Stimulated activated naive CD8-positive, alpha-beta T cell treated with anti-CD3 and anti-CD28 coated beads, Interleukin-15, amount 100 ng/mL, for 72 hours (primary cell): ENCODE measurements around the gene RHOBTB1.

Source experiments
- ATAC-seq: fragments of 150-1000 bp; cut with Tn5 transposase; 2 replicates; pipeline ENCODE4 v1.10.0; 2021; ENCODE audit warnings: mild to moderate bottlenecking, moderate library complexity
- DNase-seq, 2 donors: peaks; one replicate each; pipeline ENCODE4 v3.0.0; 2021 to 2022
- H3K27ac Mint-ChIP-seq, 2 donors: one replicate each; pipeline ENCODE4 v1.8.0; 2022; ENCODE audit warnings: mild to moderate bottlenecking in 2 of 2, mixed read lengths in 2 of 2, moderate library complexity in 2 of 2
- H3K27me3 Mint-ChIP-seq: one replicate; pipeline ENCODE4 v1.8.0; 2022; ENCODE audit warnings: mixed read lengths
- H3K4me1 Mint-ChIP-seq: one replicate; pipeline ENCODE4 v1.8.0; 2022; ENCODE audit warnings: mild to moderate bottlenecking, mixed read lengths
- H3K4me3 Mint-ChIP-seq, 2 donors: one replicate each; pipeline ENCODE4 v1.8.0; 2022; ENCODE audit warnings: mild to moderate bottlenecking in 2 of 2, mixed read lengths in 2 of 2, moderate library complexity in 1 of 2
- H3K9me3 Mint-ChIP-seq, 2 donors: one replicate each; pipeline ENCODE4 v1.8.0; 2022; ENCODE audit warnings: mixed read lengths in 2 of 2

RHOBTB1 gene

DNA sequence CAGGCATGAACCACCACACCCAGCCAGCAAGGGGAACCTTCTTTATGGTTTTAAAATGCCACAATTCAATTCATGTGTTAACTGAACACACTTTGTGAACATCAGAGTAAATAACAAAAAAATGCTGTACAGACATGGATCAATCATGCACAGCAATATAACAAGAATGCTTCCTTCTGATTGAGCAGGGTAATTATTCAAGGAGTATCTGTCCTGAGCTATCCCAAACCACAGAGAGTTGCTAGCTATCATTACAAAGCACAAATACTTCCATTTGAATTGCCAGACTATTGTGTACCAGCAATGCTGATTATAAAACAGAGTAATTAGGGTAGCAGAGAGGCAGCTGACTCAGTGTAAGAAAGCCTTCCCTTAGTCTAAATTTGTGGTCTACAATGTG is 11.3 kb upstream of the RHOBTB1 start:
- no peak for ATAC-seq
- no peak for DNase-seq
- peaks cover 9% of the 10 kb centered on the region for H3K27me3 Mint-ChIP-seq
- H3K9me3 Mint-ChIP-seq = no peaks in the 10 kb centered on the region
- H3K4me1 Mint-ChIP-seq = no peaks in the 10 kb centered on the region
- H3K27ac Mint-ChIP-seq = no peak overlapping the region
- H3K4me3 Mint-ChIP-seq = no peak overlapping the region

DNA sequence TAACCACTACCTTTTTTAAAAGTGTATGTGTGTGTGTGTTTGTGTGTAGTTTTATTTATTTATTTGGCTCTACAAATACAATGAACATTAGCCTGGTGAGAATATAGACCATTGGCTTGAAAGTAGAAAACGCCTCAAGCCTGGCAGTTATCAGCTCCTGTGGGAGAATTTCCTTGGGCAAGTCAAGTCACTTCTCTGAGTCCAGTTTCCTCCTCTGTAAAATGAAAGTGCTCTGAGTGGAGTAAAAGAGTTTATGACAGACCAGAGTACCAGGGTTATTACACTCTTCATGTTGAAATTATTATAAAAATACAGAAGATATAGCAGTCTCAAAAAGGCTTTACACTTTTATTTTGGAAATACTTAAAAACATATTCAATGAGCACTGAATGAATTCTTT is 10.1 kb upstream of the RHOBTB1 start:
- no peak for ATAC-seq
- DNase-seq = no peak
- H3K27me3 Mint-ChIP-seq = peaks cover 9% of the 10 kb centered on the region
- no peak overlapping the region for H3K4me3 Mint-ChIP-seq
- no peaks in the 10 kb centered on the region for H3K9me3 Mint-ChIP-seq
- no peak overlapping the region for H3K27ac Mint-ChIP-seq
- no peaks in the 10 kb centered on the region for H3K4me1 Mint-ChIP-seq

DNA sequence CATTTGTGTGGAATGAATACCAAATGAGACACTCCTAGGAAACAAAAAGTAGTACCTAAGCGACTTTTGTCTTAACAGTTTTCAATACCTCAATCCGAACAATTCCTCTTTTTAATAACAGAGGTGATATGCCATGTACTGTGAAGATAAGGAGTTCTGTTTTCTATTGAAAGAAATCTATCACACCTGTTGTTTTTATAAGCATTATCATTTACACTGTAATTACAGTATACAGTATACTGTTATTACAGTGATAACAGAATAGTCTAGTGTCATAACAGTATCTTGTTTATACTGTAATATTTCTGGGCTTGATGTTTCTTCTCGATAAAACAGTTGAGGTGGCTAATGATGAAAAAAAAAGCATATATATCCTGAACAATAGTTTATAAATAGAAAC is 9.4 kb upstream of the RHOBTB1 start:
- ATAC-seq = no peak
- Mint-ChIP-seq H3K27me3 (peaks cover 13% of the 10 kb centered on the region), H3K4me3 (no peak overlapping the region), H3K9me3 (no peaks in the 10 kb centered on the region), H3K27ac (no peak overlapping the region), H3K4me1 (no peaks in the 10 kb centered on the region)
- no peak for DNase-seq

DNA sequence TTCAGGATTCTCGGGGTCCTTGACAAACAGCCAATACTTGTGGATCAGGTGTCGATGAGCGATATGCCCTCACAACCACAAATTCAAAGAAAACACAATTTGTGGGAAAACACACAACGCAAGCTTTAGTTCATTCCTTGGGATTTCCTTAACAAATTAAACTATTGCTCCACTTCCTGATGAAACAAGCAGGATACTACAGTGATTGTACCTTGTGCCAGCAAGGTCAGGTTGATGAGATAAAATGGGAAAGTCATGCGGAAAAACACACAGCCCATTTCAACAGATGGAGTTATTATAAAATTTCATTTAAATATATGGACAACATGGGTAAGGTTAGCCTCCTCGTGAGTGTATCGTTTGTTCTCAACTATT is 8.8 kb upstream of the RHOBTB1 start:
- Mint-ChIP-seq H3K27me3 (peaks cover 18% of the 10 kb centered on the region), H3K27ac (no peak overlapping the region), H3K4me1 (no peaks in the 10 kb centered on the region), H3K4me3 (no peak overlapping the region), H3K9me3 (no peaks in the 10 kb centered on the region)
- DNase-seq (no peak), ATAC-seq (no peak)

DNA sequence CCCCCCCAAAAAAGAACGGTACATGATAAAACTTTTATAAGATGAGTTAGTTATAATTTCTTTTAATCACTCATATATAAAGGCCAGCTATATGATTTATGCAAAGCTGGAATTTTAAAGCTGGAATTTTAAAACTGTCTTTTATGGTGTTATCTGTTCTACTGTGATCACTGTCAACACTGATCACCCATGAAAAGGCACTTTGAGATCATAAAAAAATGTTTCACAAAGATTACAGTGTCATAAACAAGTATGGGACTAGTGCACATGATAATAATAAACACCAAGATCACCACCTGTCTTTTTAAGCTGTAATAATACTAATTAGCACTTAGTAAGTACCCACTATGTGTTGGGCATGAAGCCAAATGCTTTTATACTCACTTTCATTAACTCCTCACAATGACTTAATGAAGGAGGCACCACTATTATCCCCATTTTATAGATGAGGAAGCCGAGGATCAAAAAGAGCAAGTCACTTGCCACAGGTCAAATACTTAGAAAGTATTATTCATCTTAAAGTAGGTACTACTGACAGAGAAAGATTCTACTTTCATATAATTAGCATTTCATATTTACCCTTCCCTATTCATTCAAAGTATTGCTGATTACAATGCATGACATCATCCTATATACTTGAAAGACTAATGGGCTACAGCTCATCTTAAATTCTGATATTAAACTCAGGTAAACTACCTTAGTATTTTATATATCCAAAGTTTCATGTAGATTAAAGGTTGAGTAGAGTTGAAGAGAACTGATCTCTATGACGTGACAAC is 8.3 kb upstream of the RHOBTB1 start:
- DNase-seq (no peak), ATAC-seq (no peak)
- Mint-ChIP-seq H3K27ac (no peak overlapping the region), H3K27me3 (peaks cover 24% of the 10 kb centered on the region), H3K4me1 (no peaks in the 10 kb centered on the region), H3K9me3 (no peaks in the 10 kb centered on the region), H3K4me3 (no peak overlapping the region)

DNA sequence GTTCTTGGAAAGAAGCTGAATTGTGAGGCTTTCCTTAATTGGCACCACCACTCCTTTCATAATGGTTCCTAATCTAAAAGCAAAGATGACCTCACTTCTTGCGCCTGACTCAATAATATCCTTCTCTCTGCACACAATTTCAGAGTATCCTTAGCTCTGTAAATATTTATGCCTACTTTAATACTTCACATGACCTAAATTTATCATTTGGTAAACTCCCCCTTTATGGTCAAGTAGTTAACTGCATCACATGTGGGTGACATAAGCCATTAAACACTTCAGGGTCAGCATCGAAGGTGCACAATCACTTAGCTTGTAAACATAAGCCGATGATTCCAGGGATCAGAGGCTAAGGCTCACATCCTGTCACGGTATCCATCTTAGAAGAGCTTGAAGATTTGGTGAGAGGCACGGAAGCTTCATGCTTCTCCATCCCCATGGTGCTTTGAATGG is 7.3 kb upstream of the RHOBTB1 start:
- no peaks in the 10 kb centered on the region for H3K4me1 Mint-ChIP-seq
- no peak overlapping the region for H3K4me3 Mint-ChIP-seq
- H3K27me3 Mint-ChIP-seq = peaks cover 34% of the 10 kb centered on the region
- no peaks in the 10 kb centered on the region for H3K9me3 Mint-ChIP-seq
- H3K27ac Mint-ChIP-seq = no peak overlapping the region
- ATAC-seq = no peak
- no peak for DNase-seq

DNA sequence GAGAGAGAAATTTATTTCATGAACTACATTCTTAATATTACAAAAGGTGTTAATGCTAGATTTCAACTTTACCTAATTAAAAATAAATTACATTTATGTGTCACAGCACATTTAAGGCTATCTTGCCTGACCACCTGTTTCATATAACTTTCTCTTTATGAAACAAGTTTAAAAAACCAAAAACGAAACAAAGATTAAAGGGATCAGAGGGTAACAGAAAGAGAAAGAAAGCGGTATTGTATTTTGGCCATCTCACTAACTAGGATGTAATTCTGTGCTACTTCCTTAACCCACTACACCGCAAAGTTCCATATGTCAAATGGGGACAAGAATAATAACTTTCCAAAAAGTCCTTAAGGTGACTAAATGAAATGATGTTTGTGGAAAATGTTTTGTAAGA is 6.3 kb upstream of the RHOBTB1 start:
- Mint-ChIP-seq H3K27me3 (peaks cover 44% of the 10 kb centered on the region), H3K9me3 (no peaks in the 10 kb centered on the region), H3K4me3 (no peak overlapping the region), H3K27ac (no peak overlapping the region), H3K4me1 (no peaks in the 10 kb centered on the region)
- no peak for DNase-seq
- ATAC-seq = no peak

DNA sequence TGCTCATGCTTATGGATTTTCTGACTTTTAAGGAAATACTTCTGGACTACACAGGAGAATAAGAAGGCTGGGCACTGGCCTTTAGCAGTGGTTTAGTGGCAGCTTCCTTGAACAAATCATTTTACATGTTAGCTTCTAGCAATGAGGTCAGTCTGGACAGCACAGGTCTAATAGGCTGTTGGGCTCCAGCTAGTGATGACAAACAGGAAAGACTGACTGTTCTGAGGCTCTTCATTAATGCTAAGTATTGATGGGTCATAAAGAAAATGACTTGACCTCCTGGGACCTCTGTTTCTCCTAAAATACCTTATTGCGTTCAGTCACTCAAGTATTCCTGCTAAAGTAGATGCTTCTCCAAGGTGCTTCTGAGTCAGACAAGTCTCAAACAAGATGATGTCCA is 4.9 kb upstream of the RHOBTB1 start:
- Mint-ChIP-seq H3K27me3 (peaks cover 58% of the 10 kb centered on the region), H3K9me3 (no peaks in the 10 kb centered on the region), H3K27ac (no peak overlapping the region), H3K4me1 (peaks cover 9% of the 10 kb centered on the region), H3K4me3 (no peak overlapping the region)
- DNase-seq = no peak
- no peak for ATAC-seq

DNA sequence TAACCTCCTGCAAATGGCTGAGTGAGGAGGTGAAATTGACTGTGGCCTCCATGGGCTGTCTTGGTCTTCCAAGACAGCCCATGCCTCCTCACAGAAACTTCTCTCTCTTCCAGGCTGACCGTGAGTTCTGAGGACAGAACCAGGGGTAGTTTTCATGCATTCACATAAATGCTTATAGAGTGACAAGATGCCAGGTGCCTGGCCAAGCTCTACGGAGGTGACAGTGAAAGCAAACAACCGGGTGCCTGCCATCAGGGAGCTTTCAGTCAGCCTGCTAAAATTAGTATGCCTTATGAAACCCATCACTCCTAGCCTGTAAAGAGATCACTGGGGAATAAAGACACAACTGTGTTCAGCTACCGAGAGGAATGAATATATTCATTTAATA is 919 bp upstream of the RHOBTB1 start:
- no peak for ATAC-seq
- peaks cover 83% of the 10 kb centered on the region for H3K27me3 Mint-ChIP-seq
- no peaks in the 10 kb centered on the region for H3K9me3 Mint-ChIP-seq
- peak overlapping the region; percentile 72 to 85 for H3K4me3 Mint-ChIP-seq
- no peak for DNase-seq
- H3K4me1 Mint-ChIP-seq = peaks cover 19% of the 10 kb centered on the region
- no peak overlapping the region for H3K27ac Mint-ChIP-seq

DNA sequence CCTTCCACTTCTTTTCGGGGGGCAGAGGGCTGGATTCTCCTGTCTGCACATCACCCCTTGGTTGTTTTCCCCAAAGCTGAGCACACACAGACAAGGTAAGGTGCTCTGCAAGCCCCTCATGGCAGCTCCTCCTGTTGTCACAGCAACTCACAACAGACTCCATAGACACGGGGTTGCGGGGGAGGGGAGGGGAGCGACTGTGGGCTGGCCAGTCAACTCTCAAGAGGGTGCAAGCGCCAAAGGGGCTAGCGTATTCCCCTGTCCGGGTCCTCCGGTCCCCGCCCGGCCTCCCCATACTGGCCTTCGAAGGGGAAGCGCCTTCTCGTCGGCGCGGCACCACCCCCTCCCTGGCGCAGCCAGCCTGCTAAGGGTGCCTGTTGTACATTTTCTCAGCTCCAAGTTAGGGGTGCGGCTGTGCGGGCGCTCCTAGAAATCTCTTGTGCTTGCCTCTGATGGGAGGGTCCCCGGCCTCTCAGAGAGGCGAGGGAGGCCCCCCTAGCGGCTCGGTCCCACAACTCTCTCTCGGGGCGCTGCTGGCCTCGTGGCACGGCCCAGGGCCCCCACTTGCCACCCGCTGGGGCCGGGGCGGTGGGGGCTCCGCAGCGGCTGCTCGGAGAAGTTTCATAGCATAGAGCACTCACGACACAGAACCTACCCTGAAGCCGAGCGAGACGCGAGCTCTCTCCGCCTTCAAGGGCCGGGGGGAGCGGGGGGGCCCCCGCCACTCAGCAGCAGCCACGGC is 498 bp downstream of the RHOBTB1 start:
- Mint-ChIP-seq H3K27ac (no peak overlapping the region), H3K9me3 (no peaks in the 10 kb centered on the region), H3K27me3 (peaks cover 93% of the 10 kb centered on the region), H3K4me3 (peak overlapping the region; percentile 58 to 62), H3K4me1 (peaks cover 19% of the 10 kb centered on the region)
- peak; percentile 60 for ATAC-seq
- peak; percentile 13 to 15 for DNase-seq

DNA sequence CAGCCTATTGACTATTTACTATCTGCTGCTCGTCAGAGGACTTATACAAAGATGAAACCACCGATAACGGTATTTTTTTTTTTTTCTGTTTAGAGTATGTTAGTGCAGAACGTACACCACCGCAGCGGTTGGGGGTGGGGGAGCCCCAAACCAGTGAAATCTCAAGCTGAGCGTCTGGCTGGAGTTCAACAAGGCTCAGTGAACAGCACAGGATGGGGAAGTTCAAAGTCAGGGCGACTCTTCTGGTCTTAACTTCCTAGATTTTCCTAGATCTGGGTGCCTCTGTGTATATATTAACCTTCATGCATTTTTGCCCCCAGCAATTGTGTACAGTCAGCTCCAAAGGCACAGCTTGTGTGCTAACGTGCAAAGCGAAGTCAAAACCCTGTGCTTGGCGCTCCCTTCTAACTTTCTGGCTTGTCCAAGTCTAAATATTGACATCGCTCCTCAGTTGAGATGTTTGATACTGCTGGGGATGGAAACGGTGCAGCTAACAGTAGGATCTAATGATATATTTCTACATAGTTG is 1.1 kb downstream of the RHOBTB1 start:
- DNase-seq = peak; percentile 4 to 46
- peaks cover 93% of the 10 kb centered on the region for H3K27me3 Mint-ChIP-seq
- H3K4me3 Mint-ChIP-seq = peak overlapping the region; percentile 58 to 62

DNA sequence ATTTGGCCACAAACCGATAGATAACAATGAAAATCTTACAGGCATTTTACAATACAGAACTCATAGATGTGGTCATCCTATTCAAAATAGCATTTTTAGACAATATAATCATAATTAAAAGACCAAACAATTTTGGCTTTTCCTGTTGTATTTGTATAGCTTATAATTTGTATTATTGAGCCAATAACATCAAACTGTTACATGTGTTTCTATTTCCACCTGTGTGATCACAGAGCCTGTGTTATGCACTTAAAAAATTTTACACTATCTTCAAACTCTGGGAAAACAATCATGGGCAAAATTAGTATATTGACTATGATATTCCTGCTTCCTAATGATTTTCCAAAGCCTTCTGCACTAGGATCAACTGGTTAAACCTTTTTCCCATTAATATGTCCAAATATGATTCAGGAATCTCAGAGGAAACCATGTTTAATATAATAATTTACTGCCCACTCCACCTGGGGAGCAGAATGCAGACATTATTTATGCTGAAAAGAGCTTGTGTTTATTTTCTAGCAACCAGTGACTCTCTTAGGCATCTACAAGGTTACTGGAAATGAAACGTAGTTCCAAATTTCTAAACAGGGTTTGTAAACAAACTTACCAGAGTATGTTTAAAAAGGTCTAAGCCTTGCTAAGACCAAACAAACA is 1.7 kb downstream of the RHOBTB1 start:
- H3K27me3 Mint-ChIP-seq = peaks cover 91% of the 10 kb centered on the region
- H3K27ac Mint-ChIP-seq = no peak overlapping the region
- H3K4me1 Mint-ChIP-seq = peaks cover 19% of the 10 kb centered on the region
- H3K4me3 Mint-ChIP-seq = no peak overlapping the region
- no peak for ATAC-seq
- H3K9me3 Mint-ChIP-seq = no peaks in the 10 kb centered on the region
- DNase-seq = no peak

More for the DNA sequence above, 1.1 kb downstream of the RHOBTB1 start:
- Mint-ChIP-seq H3K9me3 (no peaks in the 10 kb centered on the region), H3K27ac (no peak overlapping the region), H3K4me1 (peaks cover 19% of the 10 kb centered on the region)
- ATAC-seq = peak; percentile 74

DNA sequence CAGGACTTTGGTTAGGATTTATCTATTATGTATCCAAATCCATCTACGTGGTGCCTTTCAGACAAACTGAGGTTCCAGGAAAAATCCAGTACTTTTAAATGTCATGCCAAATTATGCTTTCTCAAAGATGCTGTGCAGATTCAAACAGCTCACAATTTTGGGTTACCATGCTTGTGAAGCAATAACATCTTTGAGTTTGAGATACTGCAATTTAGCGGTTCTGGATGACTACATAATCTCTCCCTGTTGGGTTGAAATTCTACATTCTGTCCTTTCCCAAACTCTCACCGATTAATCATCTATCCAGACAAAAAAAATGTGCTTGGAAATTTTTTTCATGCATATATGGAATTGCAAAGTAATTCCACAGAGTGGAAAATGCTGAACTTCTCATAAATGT is 3.5 kb downstream of the RHOBTB1 start:
- Mint-ChIP-seq H3K4me1 (peaks cover 19% of the 10 kb centered on the region), H3K27me3 (peaks cover 73% of the 10 kb centered on the region), H3K27ac (no peak overlapping the region), H3K9me3 (no peaks in the 10 kb centered on the region), H3K4me3 (no peak overlapping the region)
- no peak for ATAC-seq
- no peak for DNase-seq

DNA sequence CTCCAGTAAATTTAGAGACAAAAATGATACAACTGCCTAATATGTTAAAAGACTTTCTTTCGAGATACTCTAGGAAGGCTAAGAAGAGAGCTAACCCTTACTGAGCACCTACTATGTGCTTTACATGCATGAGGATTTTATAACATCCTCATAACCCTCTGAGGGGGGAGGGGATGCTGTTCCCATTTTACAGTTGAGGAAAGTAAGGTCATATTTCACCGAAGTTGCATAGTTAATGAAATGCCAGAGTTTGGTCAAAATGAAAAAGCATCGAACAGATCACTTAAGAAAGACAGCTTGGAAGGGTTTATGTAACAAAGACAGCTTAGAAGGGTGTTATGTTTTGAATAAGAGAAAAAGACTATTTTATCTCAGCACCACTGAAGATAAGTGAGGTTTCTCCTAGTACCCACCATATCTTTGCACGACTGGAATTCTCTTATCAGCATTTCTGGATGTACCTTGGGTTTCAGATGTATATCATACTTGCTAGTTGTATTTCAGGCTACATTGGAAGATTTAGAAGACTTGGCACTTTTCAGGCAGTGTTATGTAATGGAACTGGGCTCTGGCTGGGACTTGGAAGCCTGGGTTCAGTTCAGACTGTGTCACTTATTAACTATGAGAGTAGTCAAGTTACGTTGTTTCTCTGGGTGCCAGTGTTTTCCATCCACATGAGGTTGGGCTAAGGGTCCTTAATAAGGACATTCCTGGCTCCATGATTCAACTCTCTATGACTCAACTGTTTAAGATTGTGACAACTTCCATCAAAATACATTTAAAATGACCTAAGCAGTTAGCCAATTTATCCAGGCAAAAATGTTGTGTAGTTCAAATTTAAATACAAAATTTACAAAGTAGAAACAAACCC is 6.0 kb downstream of the RHOBTB1 start:
- DNase-seq = no peak
- Mint-ChIP-seq H3K4me1 (peaks cover 4% of the 10 kb centered on the region), H3K27me3 (peaks cover 51% of the 10 kb centered on the region), H3K9me3 (no peaks in the 10 kb centered on the region), H3K27ac (no peak overlapping the region), H3K4me3 (no peak overlapping the region)
- ATAC-seq = no peak

DNA sequence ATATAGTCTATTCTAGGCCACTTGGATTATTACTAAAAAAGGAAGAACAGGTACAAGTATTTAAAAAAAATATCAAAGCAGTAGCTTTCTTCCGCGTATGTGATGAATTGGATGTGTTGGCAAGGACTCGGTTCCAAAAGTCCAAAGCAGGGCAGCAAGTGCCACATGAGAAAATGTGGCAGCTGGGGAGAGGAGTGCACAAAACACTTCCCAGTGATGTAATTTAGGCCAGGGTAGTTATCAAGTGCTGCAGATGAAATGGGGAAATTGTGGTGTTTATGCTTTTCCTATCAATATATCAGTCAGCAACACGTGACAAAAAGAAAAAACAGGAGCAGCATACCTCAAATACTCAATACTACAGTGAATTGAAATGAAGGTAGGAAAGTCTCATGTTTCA is 7.0 kb downstream of the RHOBTB1 start:
- Mint-ChIP-seq H3K27ac (no peak overlapping the region), H3K27me3 (peaks cover 41% of the 10 kb centered on the region), H3K9me3 (no peaks in the 10 kb centered on the region), H3K4me1 (no peaks in the 10 kb centered on the region), H3K4me3 (no peak overlapping the region)
- DNase-seq = no peak
- no peak for ATAC-seq
